GM21786 (cell line): ENCODE measurements around the gene EIF2B5.
A peak's percentile ranks its signal among the peaks of the same experiment; 100 is the strongest.

Experiments
- ATAC-seq: cut with Tn5 transposase; IDR thresholded peaks from one replicate; pipeline ENCODE4 v1.9.1; 2021; ENCODE audit not compliant: unreplicated experiment

Gene EIF2B5

GRCh38 chr3:184172681-184173373 lies 37.7 kb downstream of the EIF2B5 start:
- no peak for ATAC-seq

- no peak for ATAC-seq
Observed at GRCh38 chr3:184173374-184173722, 38.2 kb downstream of the EIF2B5 start.

- ATAC-seq: no peak
Observed at GRCh38 chr3:184174284-184174645, 39.1 kb downstream of the EIF2B5 start.

GRCh38 chr3:184174646-184175492 lies 39.7 kb downstream of the EIF2B5 start, which contains the start of gene AP2M1:
Gene AP2M1, plus strand, starts transcription at chr3:184174855. Its CDS starts 2,139 bp downstream, at chr3:184176994.
- peak; percentile 98 for ATAC-seq

- ATAC-seq: no peak
Observed at GRCh38 chr3:184175506-184175905, 40.3 kb downstream of the EIF2B5 start.

- ATAC-seq: no peak
Observed at GRCh38 chr3:184175981-184176376, 40.8 kb downstream of the EIF2B5 start.

- no peak for ATAC-seq
Observed at GRCh38 chr3:184176377-184177330, 41.5 kb downstream of the EIF2B5 start.

- ATAC-seq: no peak
Observed at GRCh38 chr3:184177331-184177731, 42.2 kb downstream of the EIF2B5 start.

GRCh38 chr3:184177767-184178306 lies 42.7 kb downstream of the EIF2B5 start:
- ATAC-seq: no peak

GRCh38 chr3:184178521-184179138 lies 43.5 kb downstream of the EIF2B5 start:
- no peak for ATAC-seq

- no peak for ATAC-seq
Observed at GRCh38 chr3:184180165-184180564, 45.0 kb downstream of the EIF2B5 start.

GRCh38 chr3:184181596-184181995 lies 46.4 kb downstream of the EIF2B5 start:
- ATAC-seq: no peak

- ATAC-seq: no peak
Observed at GRCh38 chr3:184183679-184184078, 48.5 kb downstream of the EIF2B5 start.

GRCh38 chr3:184184546-184185230 lies 49.5 kb downstream of the EIF2B5 start:
- ATAC-seq: no peak

- ATAC-seq: peak; percentile 96
Observed at GRCh38 chr3:184185461-184186183, 50.5 kb downstream of the EIF2B5 start.

- peak; percentile 2 for ATAC-seq
Observed at GRCh38 chr3:184186184-184186901, 51.2 kb downstream of the EIF2B5 start, which contains the start of gene ABCF3. Gene ABCF3, plus strand, starts transcription at chr3:184186199. Its CDS starts 9 bp downstream, at chr3:184186208.

GRCh38 chr3:184186902-184187207 lies 51.7 kb downstream of the EIF2B5 start:
- no peak for ATAC-seq

GRCh38 chr3:184188080-184188479 lies 52.9 kb downstream of the EIF2B5 start:
- no peak for ATAC-seq

GRCh38 chr3:184189421-184189820 lies 54.3 kb downstream of the EIF2B5 start:
- ATAC-seq: no peak
